HepG2 (cell line): ENCODE results near the gene PPIG. TPM values are rescaled to one million over a fixed set of nuclear protein-coding genes. Genes with fewer than 3 reads are reported as not detected.

Experiments
- BRD4 ChIP-seq: sonication (generic); formaldehyde crosslinking; IDR thresholded peaks from 2 replicates; pipeline ENCODE4 v1.4.0; 2020; ENCODE audit warnings: missing genetic modification reagents
- CC2D1A ChIP-seq: sonication (generic); formaldehyde crosslinking; IDR thresholded peaks from 2 replicates; pipeline ENCODE4 v1.8.1; 2023; ENCODE audit warnings: mild to moderate bottlenecking, missing genetic modification reagents
- CEBPB ChIP-seq: IDR thresholded peaks from 2 replicates; pipeline ENCODE4 v1.6.1; 2011; ENCODE audit warnings: low read depth, low read length, improper control_type of control experiment, borderline replicate concordance
- NFIB ChIP-seq: sonication (generic); formaldehyde crosslinking; IDR thresholded peaks from 2 replicates; pipeline ENCODE4 v1.9.0; 2021; ENCODE audit warnings: missing genetic modification reagents, mild to moderate bottlenecking, borderline replicate concordance
- REPIN1 ChIP-seq: sonication (generic); formaldehyde crosslinking; IDR thresholded peaks from 2 replicates; pipeline ENCODE4 v1.8.0; 2022; ENCODE audit warnings: missing genetic modification reagents, low read depth, mild to moderate bottlenecking, borderline replicate concordance
- SMAD9 ChIP-seq: sonication (generic); formaldehyde crosslinking; IDR thresholded peaks from 2 replicates; pipeline ENCODE4 v1.5.1; 2020; ENCODE audit warnings: mild to moderate bottlenecking, missing genetic modification reagents
- SRY ChIP-seq: sonication (generic); formaldehyde crosslinking; IDR thresholded peaks from 2 replicates; pipeline ENCODE4 v1.8.0; 2022; ENCODE audit warnings: mild to moderate bottlenecking, missing genetic modification reagents
- TBX3 ChIP-seq: fragments of 450-650 bp; IDR thresholded peaks from 2 replicates; pipeline ENCODE4 v1.6.1; 2017; ENCODE audit warnings: antibody characterized with exemption, mild to moderate bottlenecking, inconsistent platforms, borderline replicate concordance
- THYN1 ChIP-seq: sonication (generic); formaldehyde crosslinking; IDR thresholded peaks from 2 replicates; pipeline ENCODE4 v1.8.1; 2023; ENCODE audit warnings: low read depth, mild to moderate bottlenecking, moderate library complexity, missing genetic modification reagents, borderline replicate concordance
- XBP1 ChIP-seq: sonication (generic); formaldehyde crosslinking; IDR thresholded peaks from 2 replicates; pipeline ENCODE4 v1.5.0; 2020; ENCODE audit warnings: missing genetic modification reagents
- ZNF224 ChIP-seq: sonication (generic); formaldehyde crosslinking; IDR thresholded peaks from 2 replicates; pipeline ENCODE4 v1.5.0; 2020; ENCODE audit warnings: mild to moderate bottlenecking, missing genetic modification reagents
- ZNF318 ChIP-seq: sonication (generic); formaldehyde crosslinking; IDR thresholded peaks from 2 replicates; pipeline ENCODE4 v1.4.0; 2020; ENCODE audit warnings: mild to moderate bottlenecking, missing genetic modification reagents
- ZNF354B ChIP-seq: sonication (generic); formaldehyde crosslinking; IDR thresholded peaks from 2 replicates; pipeline ENCODE4 v1.8.0; 2022; ENCODE audit warnings: mild to moderate bottlenecking, missing genetic modification reagents
- ZNF556 ChIP-seq: sonication (generic); formaldehyde crosslinking; IDR thresholded peaks from 2 replicates; pipeline ENCODE4 v1.4.0; 2020; ENCODE audit warnings: mild to moderate bottlenecking, missing genetic modification reagents, borderline replicate concordance
- ZNF878 ChIP-seq: sonication (generic); formaldehyde crosslinking; IDR thresholded peaks from 2 replicates; pipeline ENCODE4 v1.8.1; 2023; ENCODE audit warnings: mild to moderate bottlenecking, missing genetic modification reagents, moderate library complexity
- ZNF883 ChIP-seq: sonication (generic); formaldehyde crosslinking; IDR thresholded peaks from 2 replicates; pipeline ENCODE4 v1.5.1; 2020; ENCODE audit warnings: mild to moderate bottlenecking, missing genetic modification reagents; ENCODE audit errors: not compliant biosample characterization
- polyA plus RNA-seq, 8 experiments: library from polyadenylated mRNA; depleted of rRNA in 3 of 8; stranded (reverse) in 7 of 8; unstranded in 1 of 8; fragments of >200 nt; fragmentation: Illumina TruSeq in 4 of 8; extraction: Trizol in 4 of 8; gene quantifications; 2 replicates each; pipeline versions ENCODE4 v1.2.1 to v1.2.3, GENCODE V29; 2011 to 2016; ENCODE audit warnings: low read depth in 4 of 8, missing spikeins in 1 of 8, mixed read lengths in 1 of 8; ENCODE audit not compliant: insufficient read depth in 1 of 8
- total RNA-seq, 5 experiments: library from RNA; depleted of rRNA; stranded (reverse); fragments of >200 nt; fragmentation: Illumina TruSeq; extraction: Trizol; gene quantifications; 2 replicates each; pipeline ENCODE4 v1.2.3, GENCODE V29; 2016; ENCODE audit warnings: low read depth in 1 of 5
- TF ChIP-seq, protein P1 (sequence below): sonication (generic); formaldehyde crosslinking; IDR thresholded peaks from 2 replicates; pipeline ENCODE4 v1.4.0; 2020; ENCODE audit warnings: mild to moderate bottlenecking, missing genetic modification reagents
- TF ChIP-seq, protein P2 (sequence below): sonication (generic); formaldehyde crosslinking; IDR thresholded peaks from 2 replicates; pipeline ENCODE4 v1.4.0; 2020; ENCODE audit warnings: mild to moderate bottlenecking, low read depth, missing genetic modification reagents
- TF ChIP-seq, protein P3 (sequence below), 2 experiments: fragments of 450-650 bp in 1 of 2; sonication (generic) in 1 of 2; formaldehyde crosslinking; IDR thresholded peaks; 2 replicates each; pipeline versions ENCODE4 v1.5.0 to v1.8.0; 2020 to 2022; ENCODE audit warnings: mild to moderate bottlenecking in 1 of 2, missing genetic modification reagents in 1 of 2

PPIG gene
- total and polyA plus RNA-seq, 2 of the 13 experiments (the other 11 are each of a cell fraction or from before 2014, with no cell fraction given) = 31.3 to 81.0 TPM

GRCh38 chr2:169683425-169684134 lies 99.4 kb downstream of the PPIG start (continued):
- TF ChIP-seq, protein P1, sequence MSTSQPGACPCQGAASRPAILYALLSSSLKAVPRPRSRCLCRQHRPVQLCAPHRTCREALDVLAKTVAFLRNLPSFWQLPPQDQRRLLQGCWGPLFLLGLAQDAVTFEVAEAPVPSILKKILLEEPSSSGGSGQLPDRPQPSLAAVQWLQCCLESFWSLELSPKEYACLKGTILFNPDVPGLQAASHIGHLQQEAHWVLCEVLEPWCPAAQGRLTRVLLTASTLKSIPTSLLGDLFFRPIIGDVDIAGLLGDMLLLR = no peak
- TF ChIP-seq, protein P2, sequence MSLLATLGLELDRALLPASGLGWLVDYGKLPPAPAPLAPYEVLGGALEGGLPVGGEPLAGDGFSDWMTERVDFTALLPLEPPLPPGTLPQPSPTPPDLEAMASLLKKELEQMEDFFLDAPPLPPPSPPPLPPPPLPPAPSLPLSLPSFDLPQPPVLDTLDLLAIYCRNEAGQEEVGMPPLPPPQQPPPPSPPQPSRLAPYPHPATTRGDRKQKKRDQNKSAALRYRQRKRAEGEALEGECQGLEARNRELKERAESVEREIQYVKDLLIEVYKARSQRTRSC (CRISPR knock-in tag) = no peak
- TF ChIP-seq ZNF883 (CRISPR knock-in tag) (no peak), THYN1 (no peak; the same call in 1 of the 2 replicates), XBP1 (no peak), BRD4 (no peak), SMAD9 (CRISPR knock-in tag) (no peak), ZNF354B (CRISPR knock-in tag) (no peak; the same call in 1 of the 2 replicates), ZNF318 (CRISPR knock-in tag) (no peak), ZNF224 (CRISPR knock-in tag) (no peak), ZNF878 (CRISPR knock-in tag) (peak; percentile 95), REPIN1 (peak; percentile 64; the same call in 1 of the 2 replicates), CEBPB (peak; percentile 78), NFIB (CRISPR knock-in tag) (no peak), ZNF556 (CRISPR knock-in tag) (peak; percentile 75; the same call in 1 of the 2 replicates), CC2D1A (no peak), SRY (CRISPR knock-in tag) (no peak), TBX3 (peak; percentile 34; the same call in 1 of the 2 replicates)
- TF ChIP-seq, protein P3, sequence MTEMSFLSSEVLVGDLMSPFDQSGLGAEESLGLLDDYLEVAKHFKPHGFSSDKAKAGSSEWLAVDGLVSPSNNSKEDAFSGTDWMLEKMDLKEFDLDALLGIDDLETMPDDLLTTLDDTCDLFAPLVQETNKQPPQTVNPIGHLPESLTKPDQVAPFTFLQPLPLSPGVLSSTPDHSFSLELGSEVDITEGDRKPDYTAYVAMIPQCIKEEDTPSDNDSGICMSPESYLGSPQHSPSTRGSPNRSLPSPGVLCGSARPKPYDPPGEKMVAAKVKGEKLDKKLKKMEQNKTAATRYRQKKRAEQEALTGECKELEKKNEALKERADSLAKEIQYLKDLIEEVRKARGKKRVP (CRISPR knock-in tag; IDR thresholded peaks at IDR 0.05) = peak in 1 of 2 experiments; percentile 7; a peak in 1 of 4 replicates
